ENCODE measurements around the gene MFSD2B. TPM values are rescaled to one million over a fixed set of nuclear protein-coding genes. Genes with fewer than 3 reads are reported as not detected.
"Not testable (repeated sequence)": the region's sequence is repeated elsewhere in the genome, so short reads cannot be mapped to it uniquely, and the experiment has no call there.

MFSD2B gene
- total RNA-seq, 1 donor from 2014 or later, result 0.34 TPM

GRCh38 chr2:24011250-24012104 is 1.6 kb downstream of the MFSD2B start:
- FAIRE-seq (no peak), DNase-seq (ENCODE audit: low read depth) (no peak)
- Histone ChIP-seq H3K9ac (ENCODE audit: low read length) (no peak overlapping the region), H3K4me3 (ENCODE audit: insufficient read depth, low read depth, low read length) (no peak overlapping the region), H3K79me2 (ENCODE audit: insufficient read depth, low read length) (no peaks in the 10 kb centered on the region), H3K36me3 (ENCODE audit: insufficient read depth, low read length) (no peaks in the 10 kb centered on the region), H3K9me3 (ENCODE audit: insufficient read depth, low read depth, low read length) (no peaks in the 10 kb centered on the region), H3K27ac (ENCODE audit: low read depth, low read length) (no peak overlapping the region), H4K20me1 (ENCODE audit: insufficient read depth, low read length) (no peaks in the 10 kb centered on the region), H2AFZ (ENCODE audit: low read depth, low read length) (no peak overlapping the region), H3K4me2 (ENCODE audit: low read length) (no peak overlapping the region), H3K27me3 (ENCODE audit: insufficient read depth, low read length) (peaks cover 10% of the 10 kb centered on the region), H3K4me1 (ENCODE audit: insufficient read depth, low read length) (peaks cover 22% of the 10 kb centered on the region)
- no peaks in the 10 kb centered on the region for H3K9me3 Mint-ChIP-seq (ENCODE audit: unreplicated experiment)
- peaks cover 12% of the 10 kb centered on the region for H3K27me3 Mint-ChIP-seq (ENCODE audit: low read depth, unreplicated experiment)
- TF ChIP-seq EZH2 (IDR thresholded peaks at IDR 0.05; ENCODE audit: insufficient read depth, low read length) (no peak), CTCF (IDR thresholded peaks at IDR 0.05; ENCODE audit: insufficient read depth, low read depth, low read length) (no peak)
- H3K4me3 Mint-ChIP-seq (ENCODE audit: unreplicated experiment), result no peak overlapping the region
- no peak overlapping the region for H3K27ac Mint-ChIP-seq (ENCODE audit: unreplicated experiment)
- peaks cover 7% of the 10 kb centered on the region for H3K4me1 Mint-ChIP-seq (ENCODE audit: low read depth, unreplicated experiment)
- H3K36me3 Mint-ChIP-seq (ENCODE audit: low read depth, unreplicated experiment), result no peaks in the 10 kb centered on the region

- H4K20me1 ChIP-seq (ENCODE audit: insufficient read depth, low read length), result no peaks in the 10 kb centered on the region
- no peak overlapping the region for H3K4me3 ChIP-seq (ENCODE audit: insufficient read depth, low read depth, low read length)
- no peak overlapping the region for H2AFZ ChIP-seq (ENCODE audit: low read depth, low read length)
- no peaks in the 10 kb centered on the region for H3K79me2 ChIP-seq (ENCODE audit: insufficient read depth, low read length)
- DNase-seq (ENCODE audit: low read depth) (no peak), FAIRE-seq (no peak)
- no peak overlapping the region for H3K27ac ChIP-seq (ENCODE audit: low read depth, low read length)
- Mint-ChIP-seq H3K4me3 (ENCODE audit: unreplicated experiment) (no peak overlapping the region), H3K27ac (ENCODE audit: unreplicated experiment) (no peak overlapping the region), H3K36me3 (ENCODE audit: low read depth, unreplicated experiment) (no peaks in the 10 kb centered on the region), H3K9me3 (ENCODE audit: unreplicated experiment) (no peaks in the 10 kb centered on the region), H3K27me3 (ENCODE audit: low read depth, unreplicated experiment) (peaks cover 12% of the 10 kb centered on the region), H3K4me1 (ENCODE audit: low read depth, unreplicated experiment) (peaks cover 7% of the 10 kb centered on the region)
- H3K27me3 ChIP-seq (ENCODE audit: insufficient read depth, low read length), result peaks cover 10% of the 10 kb centered on the region
- H3K9me3 ChIP-seq (ENCODE audit: insufficient read depth, low read depth, low read length), result no peaks in the 10 kb centered on the region
- H3K9ac ChIP-seq (ENCODE audit: low read length), result no peak overlapping the region
- H3K36me3 ChIP-seq (ENCODE audit: insufficient read depth, low read length), result no peaks in the 10 kb centered on the region
- no peak for TF ChIP-seq EZH2 (IDR thresholded peaks at IDR 0.05; ENCODE audit: insufficient read depth, low read length)
- no peak for TF ChIP-seq CTCF (IDR thresholded peaks at IDR 0.05; ENCODE audit: insufficient read depth, low read depth, low read length)
- H3K4me2 ChIP-seq (ENCODE audit: low read length), result no peak overlapping the region
- H3K4me1 ChIP-seq (ENCODE audit: insufficient read depth, low read length), result peaks cover 24% of the 10 kb centered on the region
These were observed 2.8 kb downstream of the MFSD2B start for GRCh38 chr2:24012521-24013188.

GRCh38 chr2:24014902-24015301 is 5.0 kb downstream of the MFSD2B start:
- Histone ChIP-seq H3K4me1 (ENCODE audit: insufficient read depth, low read length) (peaks cover 18% of the 10 kb centered on the region), H3K27ac (ENCODE audit: low read depth, low read length) (peak overlapping the region; percentile 50), H3K4me2 (ENCODE audit: low read length) (peak overlapping the region; percentile 75)
- not testable (repeated sequence) for H3K9ac ChIP-seq (ENCODE audit: low read length); H3K36me3 ChIP-seq (ENCODE audit: insufficient read depth, low read length); H3K27ac Mint-ChIP-seq (ENCODE audit: unreplicated experiment); H3K27me3 Mint-ChIP-seq (ENCODE audit: low read depth, unreplicated experiment); H3K9me3 Mint-ChIP-seq (ENCODE audit: unreplicated experiment); H3K4me3 ChIP-seq (ENCODE audit: insufficient read depth, low read depth, low read length); H3K79me2 ChIP-seq (ENCODE audit: insufficient read depth, low read length); H3K4me1 Mint-ChIP-seq (ENCODE audit: low read depth, unreplicated experiment); H4K20me1 ChIP-seq (ENCODE audit: insufficient read depth, low read length); H3K27me3 ChIP-seq (ENCODE audit: insufficient read depth, low read length); H2AFZ ChIP-seq (ENCODE audit: low read depth, low read length); H3K36me3 Mint-ChIP-seq (ENCODE audit: low read depth, unreplicated experiment); H3K9me3 ChIP-seq (ENCODE audit: insufficient read depth, low read depth, low read length); FAIRE-seq; DNase-seq (ENCODE audit: low read depth); H3K4me3 Mint-ChIP-seq (ENCODE audit: unreplicated experiment)
